Gastroesophageal sphincter (tissue), 3 donors: ENCODE results near the gene CORO1A.

ENCODE experiments used
- CTCF ChIP-seq, 4 experiments: fragments of 200-600 bp in 2 of 4; fragments of 450-650 bp in 2 of 4; sonication (generic) in 1 of 4; IDR thresholded peaks; one replicate each; pipeline ENCODE4 v1.5.1; 2017 to 2019; ENCODE audit warnings: antibody characterized with exemption in 4 of 4, mild to moderate bottlenecking in 2 of 4, moderate library complexity in 2 of 4
- EP300 ChIP-seq: sonication (generic); formaldehyde crosslinking; IDR thresholded peaks from one replicate; pipeline ENCODE4 v1.6.1; 2017; ENCODE audit warnings: antibody characterized with exemption, mild to moderate bottlenecking
- POLR2A ChIP-seq, 2 donors: fragments of 450-650 bp; IDR thresholded peaks; one replicate each; pipeline ENCODE4 v1.6.1; 2017; ENCODE audit warnings: antibody characterized with exemption in 2 of 2, mild to moderate bottlenecking in 2 of 2, moderate library complexity in 1 of 2
- POLR2AphosphoS5 ChIP-seq: sonication (generic); formaldehyde crosslinking; IDR thresholded peaks from one replicate; pipeline ENCODE4 v1.6.1; 2017; ENCODE audit warnings: antibody characterized with exemption

- TF ChIP-seq POLR2A (IDR thresholded peaks at IDR 0.05) (no peak), CTCF (IDR thresholded peaks at IDR 0.05) (no peak), EP300 (no peak), POLR2AphosphoS5 (no peak)
These were observed 40.1 kb upstream of the CORO1A start for GRCh38 chr16:30143347-30143702.
